Neutrophil (primary cell): ENCODE measurements around the gene IL2RA.

Experiments
- H3K27ac ChIP-seq: fragments of 200-600 bp; sonication (generic); 2 replicates; pipeline ENCODE4 v1.5.1; 2016; ENCODE audit warnings: mild to moderate bottlenecking, moderate library complexity
- H3K27me3 ChIP-seq: fragments of 200-600 bp; sonication (generic); 2 replicates; pipeline ENCODE4 v1.6.0; 2016; ENCODE audit warnings: mild to moderate bottlenecking
- H3K36me3 ChIP-seq: fragments of 200-600 bp; sonication (generic); 2 replicates; pipeline ENCODE4 v1.5.1; 2017
- H3K4me1 ChIP-seq, 2 experiments: fragments of 200-600 bp in 1 of 2; sonication (generic) in 1 of 2; 1 replicate in 1 of 2; 2 replicates in 1 of 2; pipeline versions ENCODE4 v1.5.1 to v1.6.1; 2013 to 2016; ENCODE audit warnings: low read depth in 1 of 2, low read length in 1 of 2, mild to moderate bottlenecking in 1 of 2, moderate library complexity in 1 of 2; ENCODE audit not compliant: control insufficient read depth in 1 of 2, insufficient read depth in 1 of 2
- H3K4me3 ChIP-seq, 2 experiments: fragments of 200-600 bp in 1 of 2; sonication (generic) in 1 of 2; 1 replicate in 1 of 2; 2 replicates in 1 of 2; pipeline ENCODE4 v1.5.1; 2013 to 2016; ENCODE audit warnings: low read depth in 1 of 2, low read length in 1 of 2, mild to moderate bottlenecking in 1 of 2, moderate library complexity in 1 of 2
- H3K9me3 ChIP-seq: fragments of 200-600 bp; sonication (generic); 2 replicates; pipeline ENCODE4 v1.5.1; 2016
- CTCF ChIP-seq: fragments of 200-600 bp; sonication (generic); IDR thresholded peaks from 2 replicates; pipeline ENCODE4 v1.5.1; 2016; ENCODE audit warnings: antibody characterized with exemption

Gene IL2RA

GRCh38 chr10:6034371-6034770 is 27.8 kb downstream of the IL2RA start:
- H3K27ac ChIP-seq: no peak overlapping the region
- no peak overlapping the region for H3K4me3 ChIP-seq
- H3K27me3 ChIP-seq: no peaks in the 10 kb centered on the region
- no peaks in the 10 kb centered on the region for H3K4me1 ChIP-seq
- no peaks in the 10 kb centered on the region for H3K9me3 ChIP-seq
- TF ChIP-seq CTCF: no peak
- no peaks in the 10 kb centered on the region for H3K36me3 ChIP-seq

- Histone ChIP-seq H3K4me1 (no peaks in the 10 kb centered on the region), H3K27me3 (no peaks in the 10 kb centered on the region), H3K36me3 (no peaks in the 10 kb centered on the region), H3K27ac (no peak overlapping the region), H3K4me3 (no peak overlapping the region), H3K9me3 (no peaks in the 10 kb centered on the region)
- TF ChIP-seq CTCF: no peak
These were observed 28.2 kb downstream of the IL2RA start for GRCh38 chr10:6033954-6034353.

- H3K4me1 ChIP-seq: no peaks in the 10 kb centered on the region
- H3K4me3 ChIP-seq: no peak overlapping the region
- no peaks in the 10 kb centered on the region for H3K9me3 ChIP-seq
- no peak for TF ChIP-seq CTCF
- no peak overlapping the region for H3K27ac ChIP-seq
- H3K36me3 ChIP-seq: no peaks in the 10 kb centered on the region
- no peaks in the 10 kb centered on the region for H3K27me3 ChIP-seq
These were observed 31.2 kb downstream of the IL2RA start for GRCh38 chr10:6030940-6031339.

GRCh38 chr10:6030217-6030616 is 31.9 kb downstream of the IL2RA start:
- Histone ChIP-seq H3K27me3 (no peaks in the 10 kb centered on the region), H3K4me1 (no peaks in the 10 kb centered on the region)

GRCh38 chr10:6027929-6028328 is 34.2 kb downstream of the IL2RA start:
- no peak for TF ChIP-seq CTCF
- Histone ChIP-seq H3K36me3 (no peaks in the 10 kb centered on the region), H3K27ac (no peak overlapping the region), H3K4me1 (no peaks in the 10 kb centered on the region), H3K9me3 (no peaks in the 10 kb centered on the region), H3K27me3 (no peaks in the 10 kb centered on the region), H3K4me3 (no peak overlapping the region)

More at GRCh38 chr10:6030217-6030616, 31.9 kb downstream of the IL2RA start:
- no peaks in the 10 kb centered on the region for H3K36me3 ChIP-seq
- H3K4me3 ChIP-seq: no peak overlapping the region
- H3K9me3 ChIP-seq: no peaks in the 10 kb centered on the region
- no peak overlapping the region for H3K27ac ChIP-seq
- TF ChIP-seq CTCF: no peak

- Histone ChIP-seq H3K9me3 (no peaks in the 10 kb centered on the region), H3K27ac (no peak overlapping the region), H3K36me3 (no peaks in the 10 kb centered on the region), H3K27me3 (no peaks in the 10 kb centered on the region), H3K4me1 (no peaks in the 10 kb centered on the region), H3K4me3 (no peak overlapping the region)
- TF ChIP-seq CTCF: no peak
These were observed 36.4 kb downstream of the IL2RA start for GRCh38 chr10:6025683-6026255.
